AG09319 (cell line): Measurements from ENCODE around the gene FLAD1.

Source experiments
- DNase-seq: peaks from one replicate; pipeline ENCODE4 v3.0.0-alpha.2; 2010; ENCODE audit warnings: low read depth; ENCODE audit errors: extremely low read depth
- TF ChIP-seq, protein P1 (sequence below): IDR thresholded peaks from 2 replicates; pipeline ENCODE4 v1.5.1; 2011; ENCODE audit warnings: low read depth, mild to moderate bottlenecking, inconsistent platforms, low read length, moderate library complexity

FLAD1 gene

DNA sequence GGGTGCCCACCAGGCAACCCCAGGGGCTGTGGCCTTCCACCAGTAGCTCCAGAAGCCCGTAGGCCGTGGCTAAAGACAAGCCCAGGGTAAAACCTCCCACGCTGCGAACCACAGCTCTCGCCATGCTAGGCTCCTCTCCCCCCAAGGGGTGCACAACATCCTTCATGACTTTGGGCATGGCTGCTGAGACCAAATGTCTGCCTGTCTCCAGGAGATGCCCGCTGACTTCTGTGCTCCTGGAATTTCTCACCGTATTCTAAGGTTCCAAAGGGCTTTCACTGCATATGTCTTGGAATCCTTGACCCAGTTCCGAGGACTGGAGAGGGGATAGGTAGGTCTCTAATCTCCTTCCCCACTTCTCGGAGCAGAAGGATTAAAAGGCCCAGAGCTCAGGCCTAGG, 50.4 kb downstream of the FLAD1 start, which contains the start of the genes DCST1 and DCST2:
Gene DCST1, plus strand, starts transcription at position 301 of the 400 bp plus-strand sequence. CDS start 213 bp downstream, outside the sequence.
Gene DCST2, minus strand, starts transcription at position 258 of the 400 bp plus-strand sequence. Its CDS starts 80 bp downstream, at position 178.
- TF ChIP-seq, protein P1, sequence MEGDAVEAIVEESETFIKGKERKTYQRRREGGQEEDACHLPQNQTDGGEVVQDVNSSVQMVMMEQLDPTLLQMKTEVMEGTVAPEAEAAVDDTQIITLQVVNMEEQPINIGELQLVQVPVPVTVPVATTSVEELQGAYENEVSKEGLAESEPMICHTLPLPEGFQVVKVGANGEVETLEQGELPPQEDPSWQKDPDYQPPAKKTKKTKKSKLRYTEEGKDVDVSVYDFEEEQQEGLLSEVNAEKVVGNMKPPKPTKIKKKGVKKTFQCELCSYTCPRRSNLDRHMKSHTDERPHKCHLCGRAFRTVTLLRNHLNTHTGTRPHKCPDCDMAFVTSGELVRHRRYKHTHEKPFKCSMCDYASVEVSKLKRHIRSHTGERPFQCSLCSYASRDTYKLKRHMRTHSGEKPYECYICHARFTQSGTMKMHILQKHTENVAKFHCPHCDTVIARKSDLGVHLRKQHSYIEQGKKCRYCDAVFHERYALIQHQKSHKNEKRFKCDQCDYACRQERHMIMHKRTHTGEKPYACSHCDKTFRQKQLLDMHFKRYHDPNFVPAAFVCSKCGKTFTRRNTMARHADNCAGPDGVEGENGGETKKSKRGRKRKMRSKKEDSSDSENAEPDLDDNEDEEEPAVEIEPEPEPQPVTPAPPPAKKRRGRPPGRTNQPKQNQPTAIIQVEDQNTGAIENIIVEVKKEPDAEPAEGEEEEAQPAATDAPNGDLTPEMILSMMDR, result no peak
- no peak for DNase-seq

DNA sequence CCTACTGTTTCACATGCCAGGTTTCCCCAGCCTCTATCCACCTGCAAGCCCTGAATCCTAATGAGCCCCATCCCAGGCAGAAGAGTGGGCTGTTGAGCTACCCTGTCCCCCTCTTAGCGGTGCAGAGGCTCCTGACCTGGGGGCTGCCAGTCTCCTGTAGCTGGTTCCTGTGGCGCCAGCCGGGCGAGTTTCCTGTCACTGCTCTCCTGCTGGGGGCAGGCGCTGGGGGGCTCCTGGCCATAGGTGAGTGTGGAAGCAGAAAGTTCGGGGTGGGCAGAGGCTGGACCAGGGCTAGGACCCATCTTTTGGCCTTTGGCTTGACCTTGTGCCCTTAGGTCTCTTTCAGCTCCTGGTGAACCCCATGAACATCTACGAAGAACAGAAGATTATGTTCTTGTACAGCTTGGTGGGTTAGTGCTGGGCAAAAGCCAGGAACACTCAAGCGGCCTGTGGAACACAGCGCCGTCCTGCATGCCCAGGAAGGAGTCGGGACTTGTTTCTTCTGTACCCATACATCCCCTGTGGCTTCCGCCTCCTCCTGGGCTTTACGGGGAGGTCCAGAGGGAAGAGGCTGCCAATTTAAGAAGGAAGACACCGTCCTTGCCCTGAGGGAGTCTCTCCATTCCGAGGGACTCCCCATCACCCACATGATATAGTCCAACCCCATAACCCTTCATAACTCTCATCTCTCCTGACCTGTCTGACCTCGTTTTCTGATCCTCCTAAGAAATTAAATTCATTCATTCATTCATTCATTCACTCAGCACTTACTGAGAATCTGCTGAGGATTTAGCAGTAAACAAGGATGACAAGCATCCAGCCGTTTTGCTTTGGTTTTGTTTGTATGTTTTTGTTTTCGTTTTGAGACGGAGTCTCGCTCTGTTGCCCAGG, 51.4 kb downstream of the FLAD1 start:
- DNase-seq, result no peak
- TF ChIP-seq, protein P1, result no peak

DNA sequence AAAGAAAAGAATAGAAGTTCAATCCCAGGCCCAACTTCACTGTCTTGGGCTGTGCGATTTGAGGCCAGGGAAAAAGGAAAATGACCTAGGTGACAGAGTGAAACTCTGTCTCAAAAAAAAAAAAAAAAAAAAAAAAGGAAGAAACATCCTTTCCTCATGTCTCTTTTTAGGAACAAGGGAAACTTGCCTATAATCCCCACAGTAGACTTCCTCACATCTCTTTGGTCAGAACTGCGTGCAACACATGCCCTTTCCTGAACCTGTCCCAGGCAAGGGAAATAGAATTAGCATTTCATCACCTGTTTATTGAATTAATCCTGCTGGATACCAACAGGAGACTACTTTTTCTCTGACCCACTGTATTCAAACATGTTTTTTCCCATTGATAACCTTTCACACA, 52.8 kb downstream of the FLAD1 start:
- TF ChIP-seq, protein P1, result no peak
- DNase-seq, result no peak

DNA sequence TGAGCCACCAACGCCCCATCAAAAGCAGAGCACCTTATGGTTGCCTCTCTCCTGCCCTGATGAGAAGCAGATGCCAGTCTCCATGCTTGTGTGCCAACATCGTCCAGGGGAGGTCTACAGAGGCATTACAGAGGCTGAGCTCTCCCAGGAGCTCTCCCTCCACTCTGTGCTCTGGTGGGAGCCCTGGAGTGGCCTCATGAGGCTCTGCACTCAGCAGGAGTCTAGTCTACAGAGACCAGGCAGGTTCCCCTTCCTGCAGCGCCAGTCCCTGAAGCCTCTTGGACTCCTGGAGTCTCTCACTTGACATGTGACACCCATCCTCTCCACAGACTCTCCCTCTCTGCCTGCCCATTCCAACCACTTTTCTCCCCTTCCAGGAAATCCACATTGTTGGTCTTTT, 53.9 kb downstream of the FLAD1 start:
- TF ChIP-seq, protein P1, result no peak

DNA sequence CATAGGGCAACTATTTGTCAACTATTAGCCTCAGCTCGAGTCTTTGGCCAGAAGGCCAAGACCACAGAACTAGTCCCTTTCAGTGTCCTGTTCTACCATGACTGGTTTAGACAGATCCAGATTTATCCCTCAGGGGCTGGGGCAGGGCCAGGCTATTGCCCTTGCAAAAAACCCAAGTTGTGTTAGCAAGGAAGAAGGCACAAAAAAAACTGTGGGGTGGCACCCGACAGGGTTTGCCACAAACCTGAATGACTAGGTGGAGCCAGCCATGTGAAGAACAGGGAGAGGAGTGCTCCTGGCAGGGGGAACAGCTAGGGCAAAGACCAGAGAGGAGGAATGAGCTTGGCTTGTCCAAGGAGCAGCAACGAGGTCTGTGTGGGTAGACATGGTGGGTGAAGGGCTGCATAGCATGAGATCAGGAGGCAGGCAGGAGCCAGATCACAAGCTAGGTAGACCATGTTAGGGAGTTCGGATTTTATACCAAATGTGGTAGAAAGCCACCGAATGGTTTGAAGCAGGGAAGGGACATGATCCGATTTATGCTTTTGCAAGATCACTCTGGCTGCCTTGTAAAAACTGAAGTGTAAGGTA, 54.8 kb downstream of the FLAD1 start:
- no peak for DNase-seq
- TF ChIP-seq, protein P1, result no peak

More for the DNA sequence above, 53.9 kb downstream of the FLAD1 start:
- no peak for DNase-seq

DNA sequence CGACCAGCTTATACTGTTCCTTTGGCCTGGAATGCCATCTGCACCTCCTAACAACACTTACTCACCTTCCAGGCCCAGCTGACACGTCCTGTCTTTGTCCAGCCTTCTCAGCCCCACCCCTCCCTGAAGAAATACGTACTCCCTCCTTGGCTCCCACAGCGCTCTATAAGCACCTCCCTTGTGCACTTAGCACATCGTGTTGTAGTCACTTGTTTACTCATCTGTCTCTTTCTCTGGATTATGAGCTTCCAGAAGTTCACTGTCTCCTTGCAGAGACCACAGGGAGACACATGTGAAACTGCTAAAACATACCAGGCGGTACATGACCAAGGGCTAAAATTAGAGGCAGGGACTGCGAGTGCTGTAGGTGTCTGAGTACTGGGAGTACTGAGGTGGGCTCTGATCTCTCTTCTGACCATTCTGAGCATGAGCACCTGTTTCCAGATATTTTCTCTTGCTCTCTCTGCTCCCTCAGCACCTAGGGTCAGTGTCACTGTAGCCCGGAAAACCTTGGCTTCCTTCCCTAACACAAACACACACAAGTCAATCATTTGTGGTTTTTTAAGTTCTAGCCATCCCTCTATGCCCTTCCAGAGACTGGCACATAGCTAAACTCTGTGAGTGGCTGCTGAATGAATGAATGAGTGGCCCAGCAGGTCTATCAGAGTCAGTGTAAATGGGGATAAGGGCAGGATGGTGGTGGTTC, 55.6 kb downstream of the FLAD1 start:
- no peak for DNase-seq
- TF ChIP-seq, protein P1, result no peak
